IMR-90 (cell line): Measurements from ENCODE around the gene C1orf105. TPM values are rescaled to one million over a fixed set of nuclear protein-coding genes. Genes with fewer than 3 reads are reported as not detected.

Experiments used
- ATAC-seq: fragments of 200-7000 bp; cut with Tn5 transposase; 2 replicates; pipeline ENCODE4 v1.9.1; 2020; ENCODE audit warnings: low read depth, mild to moderate bottlenecking, moderate library complexity
- BruUV-seq: library from RNA; stranded (reverse); fragments of 400-500 nt; replicated peaks from 2 replicates; lab custom pipeline; 2021; lab: Mats Ljungman, UMichigan
- CTCF ChIA-PET: fragments of 300-600 bp; formaldehyde crosslinking; extraction: SDS; loops from one replicate; lab custom pipeline; 2021; ENCODE audit warnings: antibody characterized with exemption; lab: Yijun Ruan, JAX
- POLR2A ChIA-PET: fragments of 300-600 bp; sonication (Branson Sonifier 250); formaldehyde crosslinking; loops from one replicate; lab custom pipeline; 2022; ENCODE audit warnings: antibody characterized with exemption; ENCODE audit not compliant: unreplicated experiment; lab: Charles Lee
- DNase-seq: peaks from one replicate; pipeline ENCODE4 v3.0.0; 2013
- H2AFZ ChIP-seq: replicated peaks from 2 replicates; pipeline ENCODE3; 2013; ENCODE audit warnings: low read length, mild to moderate bottlenecking; ENCODE audit not compliant: poor library complexity
- H2AK5ac ChIP-seq: 2 replicates; pipeline ENCODE4 v1.6.1; 2013; ENCODE audit warnings: low read depth, low read length, inconsistent platforms
- H2AK9ac ChIP-seq: replicated peaks from 2 replicates; pipeline ENCODE3; 2013; ENCODE audit warnings: mild to moderate bottlenecking, low read depth, low read length, moderate library complexity; ENCODE audit not compliant: poor library complexity
- H2BK120ac ChIP-seq: 2 replicates; pipeline ENCODE4 v1.6.1; 2013; ENCODE audit warnings: low read depth, low read length, inconsistent platforms
- H2BK15ac ChIP-seq: 3 replicates; pipeline ENCODE4 v1.6.1; 2013; ENCODE audit warnings: low read depth, low read length, inconsistent platforms
- H2BK20ac ChIP-seq: 2 replicates; pipeline ENCODE4 v1.6.1; 2013; ENCODE audit warnings: low read depth, mild to moderate bottlenecking, inconsistent platforms, low read length, moderate library complexity
- H2BK5ac ChIP-seq: 2 replicates; pipeline ENCODE4 v1.6.1; 2013; ENCODE audit warnings: mild to moderate bottlenecking, low read depth, low read length, inconsistent platforms; ENCODE audit not compliant: poor library complexity, severe bottlenecking
- H3K14ac ChIP-seq: replicated peaks from 2 replicates; pipeline ENCODE4 v1.6.1; 2013; ENCODE audit warnings: low read depth, low read length, inconsistent platforms
- H3K18ac ChIP-seq: 2 replicates; pipeline ENCODE4 v1.6.1; 2013; ENCODE audit warnings: low read depth, low read length, control low read depth
- H3K23ac ChIP-seq: 2 replicates; pipeline ENCODE4 v1.6.1; 2013; ENCODE audit warnings: low read depth, low read length, inconsistent platforms
- H3K27ac ChIP-seq: 2 replicates; pipeline ENCODE4 v1.5.1; 2013; ENCODE audit warnings: mild to moderate bottlenecking, control low read depth, low read length; ENCODE audit not compliant: insufficient read depth
- H3K27me3 ChIP-seq: 2 replicates; pipeline ENCODE4 v1.6.1; 2013; ENCODE audit warnings: low read length; ENCODE audit not compliant: control insufficient read depth, insufficient read depth
- H3K36me3 ChIP-seq: 2 replicates; pipeline ENCODE4 v1.6.1; 2013; ENCODE audit warnings: low read length, mixed read lengths; ENCODE audit not compliant: control insufficient read depth, insufficient read depth
- H3K4ac ChIP-seq: 2 replicates; pipeline ENCODE4 v1.6.1; 2013; ENCODE audit warnings: low read depth, low read length, inconsistent platforms
- H3K4me1 ChIP-seq: 2 replicates; pipeline ENCODE4 v1.6.1; 2013; ENCODE audit warnings: low read length, mixed read lengths; ENCODE audit not compliant: control insufficient read depth, insufficient read depth
- H3K4me2 ChIP-seq: 2 replicates; pipeline ENCODE4 v1.6.1; 2013; ENCODE audit warnings: low read depth, mild to moderate bottlenecking, control low read depth, low read length, moderate library complexity
- H3K4me3 ChIP-seq: 2 replicates; pipeline ENCODE4 v1.5.1; 2013; ENCODE audit warnings: low read depth, mild to moderate bottlenecking, control low read depth, low read length, moderate library complexity; ENCODE audit not compliant: insufficient read depth
- H3K56ac ChIP-seq: 2 replicates; pipeline ENCODE4 v1.6.1; 2013; ENCODE audit warnings: low read length, inconsistent platforms; ENCODE audit not compliant: insufficient read depth; ENCODE audit errors: extremely low read depth
- H3K79me1 ChIP-seq, 2 experiments: 2 replicates each; pipeline ENCODE4 v1.6.1; 2013; ENCODE audit warnings: low read length in 2 of 2, inconsistent platforms in 1 of 2, low read depth in 1 of 2
- H3K9ac ChIP-seq: 2 replicates; pipeline ENCODE4 v1.6.1; 2013; ENCODE audit warnings: low read depth, low read length, control low read depth
- H3K9me1 ChIP-seq: 2 replicates; pipeline ENCODE4 v1.6.1; 2013; ENCODE audit warnings: low read length, inconsistent platforms; ENCODE audit not compliant: insufficient read depth
- H3K9me3 ChIP-seq: 2 replicates; pipeline ENCODE4 v1.6.1; 2013; ENCODE audit warnings: low read length; ENCODE audit not compliant: control insufficient read depth, insufficient read depth
- H4K20me1 ChIP-seq: 2 replicates; pipeline ENCODE4 v1.6.1; 2013; ENCODE audit warnings: low read length, inconsistent platforms; ENCODE audit not compliant: insufficient read depth
- H4K5ac ChIP-seq: 2 replicates; pipeline ENCODE4 v1.6.1; 2013; ENCODE audit warnings: mild to moderate bottlenecking, low read depth, low read length, control low read depth
- H4K8ac ChIP-seq, 2 experiments: 2 replicates each; pipeline ENCODE4 v1.6.1; 2013; ENCODE audit warnings: low read depth in 2 of 2, low read length in 2 of 2, control low read depth in 1 of 2, inconsistent platforms in 1 of 2
- H4K91ac ChIP-seq: 2 replicates; pipeline ENCODE4 v1.6.1; 2013; ENCODE audit warnings: low read depth, low read length, inconsistent platforms; ENCODE audit not compliant: insufficient read depth
- BHLHE40 ChIP-seq: fragments of 150-350 bp; IDR thresholded peaks from 2 replicates; pipeline ENCODE4 v1.6.1; 2016; ENCODE audit warnings: mild to moderate bottlenecking, low read depth, low read length
- CEBPB ChIP-seq: IDR thresholded peaks from 2 replicates; pipeline ENCODE4 v1.6.1; 2012; ENCODE audit warnings: low read depth, low read length, improper control_type of control experiment
- CHD1 ChIP-seq: IDR thresholded peaks from 2 replicates; pipeline ENCODE4 v1.6.1; 2012; ENCODE audit warnings: low read depth, low read length, improper control_type of control experiment
- CTCF ChIP-seq: conservative IDR thresholded peaks from 2 replicates; pipeline ENCODE4 v1.5.1; 2012; ENCODE audit warnings: mild to moderate bottlenecking, low read depth, low read length, improper control_type of control experiment
- ELK1 ChIP-seq: fragments of 150-350 bp; IDR thresholded peaks from 2 replicates; pipeline ENCODE4 v1.6.1; 2016; ENCODE audit warnings: low read depth, mild to moderate bottlenecking, low read length, moderate library complexity, borderline replicate concordance
- FOS ChIP-seq: fragments of 150-350 bp; IDR thresholded peaks from 2 replicates; pipeline ENCODE4 v1.6.1; 2016; ENCODE audit warnings: low read depth, low read length
- MAFK ChIP-seq: IDR thresholded peaks from 2 replicates; pipeline ENCODE4 v1.6.1; 2012; ENCODE audit warnings: low read depth, low read length, improper control_type of control experiment
- MAZ ChIP-seq: IDR thresholded peaks from 2 replicates; pipeline ENCODE4 v1.6.1; 2012; ENCODE audit warnings: low read depth, mild to moderate bottlenecking, low read length, improper control_type of control experiment, moderate library complexity, borderline replicate concordance
- MXI1 ChIP-seq: IDR thresholded peaks from 2 replicates; pipeline ENCODE4 v1.6.1; 2012; ENCODE audit warnings: low read depth, mild to moderate bottlenecking, low read length, moderate library complexity, borderline replicate concordance
- NFE2L2 ChIP-seq: fragments of 150-350 bp; IDR thresholded peaks from 2 replicates; pipeline ENCODE4 v1.6.1; 2016; ENCODE audit warnings: low read depth, mild to moderate bottlenecking, low read length
- POLR2A ChIP-seq: IDR thresholded peaks from 2 replicates; pipeline ENCODE4 v1.6.1; 2012; ENCODE audit warnings: mild to moderate bottlenecking, low read depth, low read length
- RAD21 ChIP-seq: IDR thresholded peaks from 2 replicates; pipeline ENCODE4 v1.6.1; 2012; ENCODE audit warnings: low read length, improper control_type of control experiment
- RCOR1 ChIP-seq: IDR thresholded peaks from 2 replicates; pipeline ENCODE4 v1.6.1; 2012; ENCODE audit warnings: mild to moderate bottlenecking, low read length, improper control_type of control experiment; ENCODE audit not compliant: insufficient replicate concordance
- RFX5 ChIP-seq: IDR thresholded peaks from 2 replicates; pipeline ENCODE4 v1.8.0; 2012; ENCODE audit warnings: low read depth, mild to moderate bottlenecking, low read length, moderate library complexity
- SMC3 ChIP-seq: fragments of 150-350 bp; IDR thresholded peaks from 2 replicates; pipeline ENCODE4 v1.6.1; 2016; ENCODE audit warnings: low read depth, mild to moderate bottlenecking, antibody characterized with exemption, low read length, moderate library complexity
- USF2 ChIP-seq: fragments of 150-350 bp; IDR thresholded peaks from 2 replicates; pipeline ENCODE4 v1.6.1; 2017; ENCODE audit warnings: mild to moderate bottlenecking, antibody characterized with exemption, low read length, low read depth
- WGBS, 2 experiments: methylation state at CpG; one replicate each; pipeline versions ENCODE4 v1.1.5 to v1.1.7; 2013; ENCODE audit warnings: missing lambda C conversion rate in 2 of 2; ENCODE audit not compliant: insufficient read length in 1 of 2; ENCODE audit errors: extremely low coverage in 2 of 2; 5-methylcytosine and 5-hydroxymethylcytosine counted together
- dilution Hi-C: fragments of 300-500 bp; cut with HindIII; formaldehyde crosslinking; loops from one replicate; pipeline ENCODE4 v1.14.3; 2018; ENCODE audit warnings: low sequenced_read_pairs; ENCODE audit not compliant: unreplicated experiment
- in situ Hi-C: fragments of 300-500 bp; cut with MboI; formaldehyde crosslinking; loops from 3 replicates; pipeline ENCODE4 v1.14.3; 2019; ENCODE audit warnings: low sequenced_read_pairs, inconsistent platforms, mixed read lengths
- intact Hi-C: fragments of 100-400 bp; cut with micrococcal nuclease; formaldehyde crosslinking; loops from 2 replicates; pipeline ENCODE4 v1.10.0; 2022
- polyA plus RNA-seq, 3 experiments: library from polyadenylated mRNA; depleted of rRNA; stranded (reverse); fragments of >200 nt; gene quantifications; 2 replicates each; pipeline ENCODE4 v1.2.3, GENCODE V29; 2012; ENCODE audit warnings: low replicate concordance in 1 of 3
- total RNA-seq: library from RNA; depleted of rRNA; stranded (reverse); fragments of >200 nt; gene quantifications from 2 replicates; pipeline ENCODE4 v1.2.3, GENCODE V29; 2012

C1orf105 gene
- total and polyA plus RNA-seq, 2 of the 4 experiments (the other 2 are of a cell fraction), result not detected

DNA sequence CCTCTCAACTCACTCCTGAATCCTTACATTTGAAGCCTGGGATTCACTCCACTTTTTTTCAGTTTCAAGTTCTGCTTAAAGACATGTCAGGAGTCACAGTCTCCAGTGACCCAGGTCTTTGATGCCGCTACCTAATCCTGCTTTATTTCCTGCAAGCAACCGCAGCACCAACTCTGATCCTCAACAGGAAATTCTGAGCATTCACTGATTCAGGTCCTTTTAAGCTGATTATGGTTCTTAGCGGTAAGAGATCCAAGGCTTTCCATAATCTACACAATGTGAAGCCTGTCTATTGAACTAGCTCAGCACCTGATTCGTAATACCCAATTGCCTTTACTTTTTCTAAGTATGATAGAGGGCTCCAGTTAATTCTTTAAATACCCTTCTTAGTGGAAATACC is 67.1 kb downstream of the C1orf105 start:
- in situ Hi-C loops, result no loop called here
- DNase-seq (no peak), ATAC-seq (no peak)
- H2BK20ac ChIP-seq, result no peak overlapping the region
- H3K18ac ChIP-seq, result no peak overlapping the region
- no peaks in the 10 kb centered on the region for H4K20me1 ChIP-seq
- H3K36me3 ChIP-seq, result no peaks in the 10 kb centered on the region
- H2AK5ac ChIP-seq, result no peak overlapping the region
- H2BK15ac ChIP-seq, result no peak overlapping the region
- H4K5ac ChIP-seq, result no peak overlapping the region
- CTCF ChIA-PET, result interaction anchor here (0.8 kb wide), 1 partner anchor 35 kb away, joined by 3 read pairs; no protein-coding TSS in a partner anchor
- no peak overlapping the region for H3K4me3 ChIP-seq
- dilution Hi-C loops, result no loop called here
- no peak overlapping the region for H3K27ac ChIP-seq
- no peak overlapping the region for H3K14ac ChIP-seq
- H3K9ac ChIP-seq, result no peak overlapping the region
- no peaks in the 10 kb centered on the region for H3K79me1 ChIP-seq
- no peaks in the 10 kb centered on the region for H3K9me3 ChIP-seq
- H2AK9ac ChIP-seq, result no peak overlapping the region
- TF ChIP-seq FOS, result no peak
- no peak for TF ChIP-seq POLR2A
- TF ChIP-seq BHLHE40, result no peak
- no peak for TF ChIP-seq USF2
- no peak for TF ChIP-seq MAZ
- TF ChIP-seq SMC3, result no peak
- no peak for TF ChIP-seq CTCF
- no peak for TF ChIP-seq CEBPB
- no peak for TF ChIP-seq RFX5
- no peak for TF ChIP-seq MXI1
- TF ChIP-seq RCOR1, result no peak
- no peak for TF ChIP-seq ELK1
- no peak for TF ChIP-seq NFE2L2
- no peak for TF ChIP-seq RAD21
- TF ChIP-seq MAFK, result no peak
- TF ChIP-seq CHD1, result no peak
- intact Hi-C loops, result no loop called here
- no TSS peak for BruUV-seq
- POLR2A ChIA-PET, result no interaction called here
- no peak overlapping the region for H4K91ac ChIP-seq
- H2BK120ac ChIP-seq, result no peak overlapping the region
- H3K4me2 ChIP-seq, result no peak overlapping the region
- H4K8ac ChIP-seq, result no peak overlapping the region
- no peaks in the 10 kb centered on the region for H3K9me1 ChIP-seq
- no peak overlapping the region for H2BK5ac ChIP-seq
- no peak overlapping the region for H3K56ac ChIP-seq
- H2AFZ ChIP-seq, result no peak overlapping the region
- H3K23ac ChIP-seq, result no peak overlapping the region
- H3K4ac ChIP-seq, result no peak overlapping the region
- H3K4me1 ChIP-seq, result no peaks in the 10 kb centered on the region
- H3K27me3 ChIP-seq, result peaks cover 42% of the 10 kb centered on the region
- WGBS, 2 experiments, result 69% methylated on average over 2 of the region's 4 CpGs; no CpG with 5 or more reads in 1 of the 2 experiments
